SH-SY5Y (cell line): ENCODE data around the gene RNF225.

Experiments
- GATA2 ChIP-seq: IDR thresholded peaks from 2 replicates; pipeline ENCODE4 v1.6.1; 2011; ENCODE audit warnings: mild to moderate bottlenecking, low read depth, low read length
- GATA3 ChIP-seq: IDR thresholded peaks from 2 replicates; pipeline ENCODE4 v1.6.1; 2011; ENCODE audit warnings: low read depth, mild to moderate bottlenecking, low read length, moderate library complexity

GRCh38 chr19:58393725-58394033, 1.8 kb upstream of the RNF225 start:
- no peak for TF ChIP-seq GATA3
- no peak for TF ChIP-seq GATA2
